HepG2 (cell line): ENCODE measurements around the gene HNRNPM. TPM values are rescaled to one million over a fixed set of nuclear protein-coding genes. Genes with fewer than 3 reads are reported as not detected.

Experiments
- ARNT ChIP-seq: fragments of 450-650 bp; IDR thresholded peaks from 2 replicates; pipeline ENCODE4 v1.6.1; 2017
- BRD4 ChIP-seq: sonication (generic); formaldehyde crosslinking; IDR thresholded peaks from 2 replicates; pipeline ENCODE4 v1.4.0; 2020; ENCODE audit warnings: missing genetic modification reagents
- CEBPG ChIP-seq: IDR thresholded peaks from 2 replicates; pipeline ENCODE4 v1.6.1; 2016
- CHCHD3 ChIP-seq: sonication (generic); formaldehyde crosslinking; IDR thresholded peaks from 2 replicates; pipeline ENCODE4 v1.8.0; 2022; ENCODE audit warnings: mild to moderate bottlenecking, missing genetic modification reagents, moderate library complexity
- ELK4 ChIP-seq: sonication (generic); formaldehyde crosslinking; IDR thresholded peaks from 2 replicates; pipeline ENCODE4 v1.9.0; 2021; ENCODE audit warnings: missing genetic modification reagents, borderline replicate concordance
- FOXA3 ChIP-seq: IDR thresholded peaks from 2 replicates; pipeline ENCODE4 v1.6.1; 2016; ENCODE audit warnings: missing genetic modification reagents, missing compliant biosample characterization
- HCFC1 ChIP-seq: fragments of 150-350 bp; IDR thresholded peaks from 2 replicates; pipeline ENCODE4 v1.6.1; 2014; ENCODE audit warnings: low read depth, low read length
- IRX3 ChIP-seq: sonication (generic); formaldehyde crosslinking; IDR thresholded peaks from 2 replicates; pipeline ENCODE4 v1.8.1; 2023; ENCODE audit warnings: mild to moderate bottlenecking, low read depth, missing genetic modification reagents, borderline replicate concordance
- KAT2B ChIP-seq: fragments of 150-350 bp; IDR thresholded peaks from 2 replicates; pipeline ENCODE4 v1.6.1; 2014; ENCODE audit warnings: low read depth, low read length, borderline replicate concordance
- PRDM10 ChIP-seq: sonication (generic); formaldehyde crosslinking; IDR thresholded peaks from 2 replicates; pipeline ENCODE4 v1.4.0; 2020; ENCODE audit warnings: low read depth, missing genetic modification reagents
- SMAD3 ChIP-seq: sonication (generic); formaldehyde crosslinking; IDR thresholded peaks from 2 replicates; pipeline ENCODE4 v1.4.0; 2020; ENCODE audit warnings: missing genetic modification reagents
- TBL1XR1 ChIP-seq: fragments of 150-350 bp; IDR thresholded peaks from 2 replicates; pipeline ENCODE4 v1.6.1; 2014; ENCODE audit warnings: borderline replicate concordance, low read length; ENCODE audit not compliant: partially characterized antibody
- THAP7 ChIP-seq: sonication (generic); formaldehyde crosslinking; IDR thresholded peaks from 2 replicates; pipeline ENCODE4 v1.8.1; 2023; ENCODE audit warnings: mild to moderate bottlenecking, missing genetic modification reagents
- TOE1 ChIP-seq: sonication (generic); formaldehyde crosslinking; IDR thresholded peaks from 2 replicates; pipeline ENCODE4 v1.4.0; 2020; ENCODE audit warnings: mild to moderate bottlenecking, missing genetic modification reagents
- UBTF ChIP-seq: sonication (generic); formaldehyde crosslinking; IDR thresholded peaks from 2 replicates; pipeline ENCODE4 v1.4.0; 2020; ENCODE audit warnings: mild to moderate bottlenecking, missing genetic modification reagents
- ZNF562 ChIP-seq: sonication (generic); formaldehyde crosslinking; IDR thresholded peaks from 2 replicates; pipeline ENCODE4 v1.8.0; 2022; ENCODE audit warnings: missing genetic modification reagents, borderline replicate concordance
- ZNF737 ChIP-seq: sonication (generic); formaldehyde crosslinking; IDR thresholded peaks from 2 replicates; pipeline ENCODE4 v1.5.0; 2020; ENCODE audit warnings: missing genetic modification reagents, mild to moderate bottlenecking, borderline replicate concordance
- ZNF773 ChIP-seq: sonication (generic); formaldehyde crosslinking; IDR thresholded peaks from 2 replicates; pipeline ENCODE4 v1.4.0; 2020; ENCODE audit warnings: missing genetic modification reagents, borderline replicate concordance
- ZNF784 ChIP-seq: sonication (generic); formaldehyde crosslinking; IDR thresholded peaks from 2 replicates; pipeline ENCODE4 v1.5.1; 2020; ENCODE audit warnings: missing genetic modification reagents, mild to moderate bottlenecking, borderline replicate concordance
- polyA plus RNA-seq, 8 experiments: library from polyadenylated mRNA; depleted of rRNA in 3 of 8; stranded (reverse) in 7 of 8; unstranded in 1 of 8; fragments of >200 nt; fragmentation: Illumina TruSeq in 4 of 8; extraction: Trizol in 4 of 8; gene quantifications; 2 replicates each; pipeline versions ENCODE4 v1.2.1 to v1.2.3, GENCODE V29; 2011 to 2016; ENCODE audit warnings: low read depth in 4 of 8, missing spikeins in 1 of 8, mixed read lengths in 1 of 8; ENCODE audit not compliant: insufficient read depth in 1 of 8
- total RNA-seq, 5 experiments: library from RNA; depleted of rRNA; stranded (reverse); fragments of >200 nt; fragmentation: Illumina TruSeq; extraction: Trizol; gene quantifications; 2 replicates each; pipeline ENCODE4 v1.2.3, GENCODE V29; 2016; ENCODE audit warnings: low read depth in 1 of 5

The HNRNPM gene
- total and polyA plus RNA-seq, 2 of the 13 experiments (the other 11 are each of a cell fraction or from before 2014, with no cell fraction given): 56.7 to 102 TPM

GRCh38 chr19:8444677-8445487, at the start of gene HNRNPM (continued):
- peak; percentile 82 for TF ChIP-seq UBTF (CRISPR knock-in tag)
- peak; percentile 80; the same call in 1 of the 2 replicates for TF ChIP-seq ZNF737
- TF ChIP-seq HCFC1: no peak
- TF ChIP-seq ELK4: peak; percentile 54; the same call in 1 of the 2 replicates
- TF ChIP-seq ZNF562: no peak
- no peak for TF ChIP-seq PRDM10 (CRISPR knock-in tag)
- TF ChIP-seq SMAD3: no peak; the same call in 1 of the 2 replicates
- 0 out of 2 replicates have a peak, but pooled peaks have one; percentile 15 for TF ChIP-seq CHCHD3 (CRISPR knock-in tag)
- TF ChIP-seq ZNF773 (CRISPR knock-in tag): 0 out of 2 replicates have a peak, but pooled peaks have one; percentile 14
- no peak for TF ChIP-seq ARNT
- TF ChIP-seq BRD4 (CRISPR knock-in tag): peak; percentile 90
- no peak for TF ChIP-seq THAP7 (CRISPR knock-in tag)
- no peak; the same call in 1 of the 2 replicates for TF ChIP-seq FOXA3 (CRISPR knock-in tag)
- TF ChIP-seq ZNF784: peak; percentile 17; the same call in 1 of the 2 replicates
- TF ChIP-seq TBL1XR1: peak; percentile 58
- no peak for TF ChIP-seq KAT2B
- no peak for TF ChIP-seq IRX3 (CRISPR knock-in tag)
- no peak; the same call in 1 of the 2 replicates for TF ChIP-seq TOE1 (CRISPR knock-in tag)
- TF ChIP-seq CEBPG (CRISPR knock-in tag): no peak
